ENCODE results near the gene RNU1-4. TPM values are rescaled to one million over a fixed set of nuclear protein-coding genes. Genes with fewer than 3 reads are reported as not detected.
"Not testable (repeated sequence)": the region's sequence is repeated elsewhere in the genome, so short reads cannot be mapped to it uniquely, and the experiment has no call there.

Gene RNU1-4
- total RNA-seq, 1 donor from 2014 or later = 6,195 TPM

DNA sequence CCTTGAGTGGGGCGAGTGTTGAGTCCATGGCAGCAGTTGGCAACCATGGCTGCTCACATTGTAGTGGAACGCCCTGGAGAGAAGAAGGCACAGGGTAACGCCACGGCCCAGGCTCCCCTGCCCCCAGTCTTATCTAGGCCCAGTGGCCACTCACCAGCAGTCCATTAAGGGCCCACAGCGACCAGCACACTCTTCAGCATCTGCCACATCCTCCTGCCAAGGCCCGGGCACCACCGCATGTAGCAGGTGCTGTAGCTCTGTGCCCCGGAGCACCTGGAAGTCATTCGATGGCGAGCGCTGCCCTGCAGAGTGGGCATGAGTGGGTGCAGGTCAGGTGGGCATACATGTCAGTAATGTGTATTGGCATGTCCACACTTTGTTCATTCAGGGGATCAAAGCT is 20.5 kb downstream of the RNU1-4 start:
- peak; percentile 57 for DNase-seq (ENCODE audit: low spot score)
- intact Hi-C loops (cut with DNase I) = not testable (repeated sequence)

DNA sequence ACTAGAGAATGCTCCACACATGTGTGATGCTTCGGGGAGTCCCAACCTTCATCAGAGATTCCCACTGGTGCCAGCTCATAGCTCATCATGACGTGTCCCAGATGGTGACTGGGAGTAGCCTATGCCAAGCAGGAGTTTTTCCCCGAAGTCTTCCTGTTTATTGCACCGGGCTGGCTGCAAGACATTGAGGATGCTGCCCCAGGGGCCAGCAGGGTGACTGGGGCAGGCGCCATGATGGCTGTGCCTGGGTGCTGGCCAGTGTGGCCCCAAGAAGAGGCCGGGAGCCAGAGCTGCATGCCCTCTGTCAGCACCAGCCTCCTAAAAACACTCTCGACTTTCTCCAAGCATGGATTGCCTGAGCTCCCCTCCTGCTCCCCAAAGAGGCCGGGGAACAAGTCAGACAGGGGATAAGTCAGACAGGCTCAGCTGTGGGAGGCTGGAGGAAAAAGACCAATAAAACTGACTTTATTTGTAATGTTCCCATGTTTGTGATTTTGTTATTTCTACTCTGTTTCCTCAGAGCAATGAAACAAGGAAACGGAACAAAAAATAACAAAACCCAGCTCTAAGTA is 24.0 kb downstream of the RNU1-4 start:
- DNase-seq (ENCODE audit: low spot score) = peak; percentile 69

DNA sequence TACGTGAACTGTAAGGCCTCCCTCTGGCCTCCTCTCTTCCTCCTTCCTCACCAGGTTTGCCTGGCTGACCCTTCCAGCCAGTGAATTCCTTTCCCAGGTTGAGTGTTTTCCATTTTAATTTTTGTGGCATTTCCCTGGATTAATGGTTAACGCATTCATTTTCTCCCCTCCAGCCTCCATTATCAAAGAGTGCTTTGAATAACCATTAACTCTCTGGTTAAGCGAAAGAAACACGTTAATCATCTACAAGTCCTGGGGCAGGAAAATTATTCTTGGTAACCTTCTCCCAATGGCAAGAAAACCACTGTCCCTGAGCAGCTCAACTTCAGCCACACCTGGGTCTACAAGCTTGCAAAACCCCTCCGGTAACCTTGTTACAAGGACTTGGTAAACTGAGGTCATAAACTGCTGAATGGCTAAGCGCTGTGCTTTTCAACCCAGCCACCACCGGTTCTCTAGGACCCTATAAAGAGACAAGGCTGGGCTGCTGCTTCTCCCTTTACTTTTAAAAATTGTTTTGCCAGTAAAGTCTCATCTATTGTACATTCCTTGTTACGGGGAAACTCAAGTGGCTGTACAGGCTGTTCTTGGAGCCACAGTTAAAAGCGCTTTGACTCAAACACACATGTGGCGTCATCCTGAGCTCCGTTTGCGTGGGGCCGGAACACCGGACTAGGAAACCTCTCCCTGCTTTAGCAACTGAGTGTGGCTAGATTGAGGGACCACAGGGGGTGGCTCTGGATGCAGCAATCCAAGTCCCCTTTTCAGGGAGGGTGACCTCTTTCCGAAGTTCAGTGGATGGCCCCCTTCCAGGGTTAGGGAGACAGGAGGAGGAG is 24.7 kb downstream of the RNU1-4 start:
- intact Hi-C loops (cut with DNase I) = not testable (repeated sequence)
- DNase-seq (ENCODE audit: low spot score) = peak; percentile 66

More for the DNA sequence above, 24.0 kb downstream of the RNU1-4 start:
- intact Hi-C loops (cut with DNase I) = not testable (repeated sequence)

DNA sequence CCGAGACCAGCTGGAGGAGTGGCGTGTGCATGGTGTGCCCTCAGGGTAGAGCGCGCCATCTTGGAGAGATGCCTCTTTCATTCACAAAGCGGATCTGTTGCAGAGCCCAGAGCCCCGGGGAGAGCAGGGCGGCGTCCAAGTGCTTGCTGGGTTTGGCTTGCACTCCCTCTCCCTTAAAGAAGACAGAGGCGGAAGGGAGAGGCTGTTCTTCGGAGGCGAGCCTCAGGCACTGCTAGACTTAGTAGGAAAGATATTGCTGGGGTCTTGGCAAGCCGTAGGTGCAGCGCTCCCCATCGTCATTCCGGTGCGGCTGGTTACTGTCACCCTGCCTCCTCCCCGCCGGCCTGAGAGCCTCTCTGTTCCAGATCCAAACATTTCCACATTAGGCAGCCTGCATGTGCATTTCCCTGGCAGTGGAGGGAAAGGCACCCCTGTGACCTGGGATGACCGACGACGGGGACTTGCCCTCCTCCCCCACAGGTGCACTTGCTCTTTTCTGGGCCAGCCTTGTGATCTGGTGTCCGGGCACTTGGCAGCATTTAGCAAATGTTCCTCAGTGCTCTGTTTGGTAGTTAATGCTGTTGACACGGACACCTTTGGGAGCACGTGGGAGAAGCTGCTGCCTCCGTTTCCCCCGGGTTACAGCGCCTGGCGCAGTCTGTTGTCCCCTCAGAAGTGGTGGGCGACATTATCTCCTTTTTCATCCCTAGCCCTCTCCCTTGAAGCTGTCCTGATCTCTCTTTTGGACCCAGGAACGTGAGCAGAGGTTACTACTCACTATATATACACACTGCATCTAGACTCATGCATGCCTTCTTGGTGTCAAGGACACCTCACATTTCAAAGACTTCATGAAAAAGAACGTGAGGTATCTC is 25.7 kb downstream of the RNU1-4 start:
- intact Hi-C loops (cut with DNase I) = not testable (repeated sequence)
- peak; percentile 72 for DNase-seq (ENCODE audit: low spot score)

DNA sequence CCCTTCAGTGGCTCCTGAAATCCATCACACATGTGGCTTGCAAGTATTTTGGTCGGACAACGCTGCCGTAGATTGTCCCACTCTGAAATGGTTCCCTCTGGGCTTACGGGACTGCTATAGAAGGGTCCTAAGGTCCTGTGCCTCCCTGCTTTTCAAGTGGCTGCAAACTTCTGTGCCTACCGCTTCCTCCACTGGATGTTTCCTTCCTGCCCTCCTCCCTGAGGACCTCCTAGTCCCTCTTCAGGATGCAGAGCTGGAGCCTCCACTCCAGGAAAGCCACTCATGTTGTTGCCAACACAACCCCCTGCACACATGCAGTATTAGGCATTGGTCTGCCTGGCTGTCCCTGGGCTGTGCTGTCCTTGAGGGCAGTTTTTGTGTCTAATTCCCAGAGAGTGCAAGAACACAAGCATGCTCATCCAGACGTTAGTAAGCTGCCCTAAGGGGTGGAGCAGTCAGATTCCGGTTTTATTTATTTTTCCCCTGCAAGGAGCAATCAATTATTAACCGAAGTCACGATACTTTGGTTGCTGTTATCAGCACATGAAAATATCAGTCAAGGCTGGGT is 26.5 kb downstream of the RNU1-4 start:
- intact Hi-C loops (cut with DNase I) = not testable (repeated sequence)
- peak; percentile 58 for DNase-seq (ENCODE audit: low spot score)

DNA sequence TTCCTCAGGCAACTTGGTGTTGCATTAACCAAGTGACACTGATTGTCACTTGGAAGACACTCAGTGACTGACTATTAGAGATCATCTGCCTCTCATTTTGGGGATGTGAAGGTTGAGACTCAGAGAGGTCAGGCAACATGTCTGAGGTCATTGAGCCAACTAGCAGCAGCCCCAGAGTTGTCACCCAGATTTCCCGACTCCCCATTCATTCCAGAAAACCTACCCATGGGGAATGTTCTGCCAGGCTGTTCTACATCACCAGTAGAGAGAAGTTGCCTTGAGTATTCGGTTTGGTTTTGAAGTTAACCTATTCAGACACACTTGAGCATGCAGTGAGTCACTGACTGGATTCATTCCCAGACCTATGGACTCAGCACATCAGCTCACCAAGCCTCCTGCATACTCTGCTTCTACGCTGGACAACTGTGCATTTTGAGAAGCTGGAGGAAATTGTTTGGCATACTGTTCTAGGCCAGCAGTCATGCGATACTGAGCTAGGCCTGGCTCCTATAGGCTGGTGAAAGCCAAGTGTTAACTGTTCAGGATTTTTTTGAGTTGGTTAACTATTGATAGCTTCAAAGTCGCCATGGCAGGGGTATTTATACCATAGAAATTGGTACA is 29.9 kb downstream of the RNU1-4 start:
- DNase-seq (ENCODE audit: low spot score); intact Hi-C loops (cut with DNase I): not testable (repeated sequence)

DNA sequence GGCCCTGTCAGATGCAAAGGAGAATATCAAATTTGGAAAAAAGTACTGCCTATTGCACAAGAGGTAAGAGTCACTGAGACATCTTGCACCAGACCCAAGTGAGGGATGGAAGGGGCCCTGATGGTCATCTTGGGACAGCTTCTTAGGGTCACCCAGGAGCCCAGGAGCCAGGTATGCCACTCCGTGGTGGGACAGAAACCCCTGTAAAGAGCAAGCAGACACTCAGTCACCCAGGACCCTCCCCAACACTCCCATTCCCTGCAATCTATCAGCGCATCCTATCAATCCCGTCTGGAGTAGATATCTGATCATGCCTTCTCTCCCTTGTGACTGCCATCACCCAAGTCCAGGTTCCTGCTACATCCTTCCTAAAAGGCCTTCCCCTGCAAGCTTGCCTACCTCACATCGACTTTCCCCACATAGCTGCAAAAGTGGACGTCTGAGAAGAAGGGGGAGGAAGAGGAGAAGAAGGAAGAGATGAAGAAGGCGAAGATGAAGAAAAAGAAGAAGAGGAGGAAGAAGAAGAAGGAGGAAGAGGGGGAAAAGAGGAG is 30.7 kb downstream of the RNU1-4 start:
- intact Hi-C loops (cut with DNase I) = not testable (repeated sequence)
- peak; percentile 68 for DNase-seq (ENCODE audit: low spot score)

DNA sequence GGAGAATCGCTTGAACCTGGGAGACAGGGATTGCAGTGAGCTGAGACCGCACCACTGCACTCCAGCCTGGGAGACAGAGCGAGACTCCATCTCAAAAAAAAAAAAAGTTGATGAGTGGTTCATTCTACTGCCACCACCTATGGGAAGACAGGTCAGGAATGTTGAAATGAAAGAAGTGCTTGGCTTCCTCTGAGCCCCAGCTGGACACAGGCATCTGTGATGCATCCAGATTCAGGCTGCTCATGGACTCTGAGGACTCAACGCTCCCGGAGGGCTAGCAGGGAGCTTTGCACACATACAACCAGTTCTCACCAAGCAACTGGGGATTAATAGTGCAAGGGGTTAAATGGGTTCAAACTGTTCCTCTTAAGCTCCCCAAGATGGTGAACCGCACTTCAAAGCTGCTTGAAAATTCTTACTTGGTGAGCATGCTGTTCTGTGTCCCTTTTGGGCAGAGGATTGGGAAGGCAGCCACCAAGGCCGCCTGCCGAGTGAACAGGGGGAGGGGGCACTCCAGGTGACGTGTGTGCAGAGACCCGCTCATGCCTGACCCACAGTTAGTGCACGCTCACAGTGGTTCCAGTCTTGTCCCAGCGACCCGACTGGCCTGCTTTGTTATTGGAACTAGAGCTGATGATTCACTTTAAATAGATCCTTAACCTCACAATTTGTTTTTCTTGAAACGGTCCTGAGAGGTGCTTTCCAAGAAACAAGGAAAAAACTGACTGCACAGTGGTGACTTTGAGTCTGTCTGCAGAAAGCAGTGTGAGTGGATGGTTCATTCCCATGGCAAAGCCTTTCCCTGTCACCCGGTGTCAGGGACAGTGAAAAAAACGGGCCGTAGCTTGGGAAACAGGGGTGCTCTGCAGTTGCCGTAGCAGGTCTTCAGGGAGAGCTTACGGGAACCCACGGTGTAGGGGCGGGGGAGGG is 32.2 kb downstream of the RNU1-4 start:
- intact Hi-C loops (cut with DNase I); DNase-seq (ENCODE audit: low spot score): not testable (repeated sequence)

DNA sequence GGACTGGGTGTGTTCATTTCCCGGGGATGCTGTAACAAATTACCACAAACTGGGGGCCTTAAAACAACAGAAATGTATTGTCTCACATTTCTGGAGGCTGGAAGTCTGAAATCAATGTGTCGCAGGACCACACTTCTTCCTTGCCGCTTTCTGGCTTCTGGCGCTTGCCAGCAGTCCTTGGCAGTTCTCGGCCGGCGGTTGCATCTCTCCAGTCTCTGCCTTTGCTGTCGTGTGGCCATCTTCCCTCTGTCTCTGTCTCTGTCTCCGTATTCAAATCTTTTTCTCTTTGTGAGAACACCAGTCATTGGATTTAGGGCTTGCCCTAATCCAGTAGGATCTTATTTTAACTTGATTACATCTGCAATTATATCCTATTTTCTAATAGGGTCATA is 32.9 kb downstream of the RNU1-4 start:
- DNase-seq (ENCODE audit: low spot score); intact Hi-C loops (cut with DNase I): not testable (repeated sequence)

DNA sequence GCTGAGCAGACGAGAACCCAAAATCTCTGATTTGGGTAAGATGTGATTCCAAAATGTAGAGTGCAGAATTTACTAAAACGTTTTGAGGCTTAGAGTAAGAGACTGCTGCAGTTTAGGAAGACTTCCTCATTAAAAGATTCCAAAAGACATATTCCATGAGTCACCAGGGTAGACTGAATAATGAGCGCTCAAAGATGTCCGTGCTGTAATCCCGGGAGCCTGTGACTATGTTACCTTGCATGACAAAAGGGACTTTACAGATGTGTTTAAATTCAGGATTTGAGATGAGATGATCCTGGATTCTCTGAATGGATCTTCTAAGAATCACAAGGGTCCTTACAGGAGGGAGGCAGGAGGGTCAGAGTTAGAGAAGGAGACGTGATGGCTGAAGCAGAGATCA is 33.4 kb downstream of the RNU1-4 start:
- intact Hi-C loops (cut with DNase I); DNase-seq (ENCODE audit: low spot score): not testable (repeated sequence)

DNA sequence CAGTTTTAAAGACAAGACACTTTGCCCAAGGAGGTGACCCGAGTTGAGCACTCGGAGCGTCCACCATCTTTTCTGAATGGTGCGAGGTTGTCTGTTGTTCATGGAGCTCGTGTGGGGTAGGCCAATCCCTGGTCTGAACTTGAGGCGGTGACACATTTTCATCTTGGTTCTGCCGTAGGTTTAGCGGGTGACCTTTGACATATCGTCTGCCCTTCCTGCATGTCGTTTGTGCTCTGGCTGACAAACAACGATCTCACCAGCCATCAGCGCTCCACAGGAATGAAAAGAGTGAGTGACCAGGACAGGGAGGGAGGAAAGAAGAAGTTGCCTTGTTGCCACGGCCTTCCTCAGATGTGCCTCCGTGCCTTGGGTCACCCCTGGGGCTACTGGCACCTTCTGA is 34.5 kb downstream of the RNU1-4 start:
- DNase-seq (ENCODE audit: low spot score); intact Hi-C loops (cut with DNase I): not testable (repeated sequence)

DNA sequence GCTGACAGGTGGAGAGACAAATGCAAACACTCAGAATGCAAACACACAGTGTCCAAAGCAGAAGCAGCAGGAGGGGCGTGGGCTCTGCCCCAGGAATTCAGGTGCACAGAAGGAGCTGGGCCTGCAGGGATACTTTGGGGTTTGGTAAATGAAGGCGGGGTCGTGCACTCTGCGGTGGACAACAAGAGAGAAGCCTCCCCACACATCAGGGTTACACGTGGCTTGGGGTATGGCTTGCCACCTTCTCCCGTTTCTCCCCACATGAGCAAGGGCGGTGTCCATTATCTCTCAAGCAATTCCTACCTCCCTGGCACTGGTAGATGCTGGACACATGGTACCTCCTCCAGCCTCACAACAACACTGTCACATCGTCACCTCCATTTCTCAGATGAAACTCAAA is 35.0 kb downstream of the RNU1-4 start:
- DNase-seq (ENCODE audit: low spot score); intact Hi-C loops (cut with DNase I): not testable (repeated sequence)

DNA sequence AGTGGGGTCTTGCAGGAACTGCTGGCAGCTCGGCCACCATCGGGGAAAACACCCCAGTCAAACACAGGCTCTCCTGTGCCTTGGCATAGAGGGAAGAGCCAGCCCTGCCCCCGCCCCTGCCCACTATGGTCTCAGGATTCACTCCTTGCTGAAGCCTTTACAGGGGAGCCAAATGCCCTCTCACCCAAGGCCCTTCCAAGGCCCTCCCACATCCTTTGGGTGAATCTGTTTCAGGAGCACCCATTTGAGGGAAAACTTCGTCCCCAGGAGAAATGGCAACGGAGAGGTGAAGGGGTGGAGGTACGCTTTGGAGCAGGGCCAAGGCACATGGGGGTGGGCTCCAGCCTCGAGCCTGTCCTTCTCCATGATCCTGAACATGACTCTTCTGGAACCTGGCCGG is 35.9 kb downstream of the RNU1-4 start:
- DNase-seq (ENCODE audit: low spot score); intact Hi-C loops (cut with DNase I): not testable (repeated sequence)

DNA sequence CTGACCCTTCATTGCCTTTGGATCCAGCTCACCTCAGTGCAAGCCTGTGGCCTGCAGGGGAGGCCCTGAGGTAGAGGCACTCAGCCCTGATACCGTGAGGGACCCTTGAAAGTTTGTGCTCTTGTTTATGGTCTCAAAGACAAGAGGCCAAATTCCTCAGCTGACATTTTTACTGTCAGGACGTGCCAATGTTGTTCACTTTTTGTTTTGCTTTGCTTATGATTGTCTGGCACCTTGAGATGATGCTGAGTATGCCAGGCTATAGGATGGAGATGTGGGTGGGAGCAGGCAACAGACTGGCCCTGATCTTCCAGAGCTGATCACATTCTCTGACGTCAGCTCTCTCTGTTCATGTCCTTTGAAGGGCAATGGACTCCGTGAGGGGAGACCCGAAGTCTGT is 36.5 kb downstream of the RNU1-4 start:
- DNase-seq (ENCODE audit: low spot score); intact Hi-C loops (cut with DNase I): not testable (repeated sequence)

DNA sequence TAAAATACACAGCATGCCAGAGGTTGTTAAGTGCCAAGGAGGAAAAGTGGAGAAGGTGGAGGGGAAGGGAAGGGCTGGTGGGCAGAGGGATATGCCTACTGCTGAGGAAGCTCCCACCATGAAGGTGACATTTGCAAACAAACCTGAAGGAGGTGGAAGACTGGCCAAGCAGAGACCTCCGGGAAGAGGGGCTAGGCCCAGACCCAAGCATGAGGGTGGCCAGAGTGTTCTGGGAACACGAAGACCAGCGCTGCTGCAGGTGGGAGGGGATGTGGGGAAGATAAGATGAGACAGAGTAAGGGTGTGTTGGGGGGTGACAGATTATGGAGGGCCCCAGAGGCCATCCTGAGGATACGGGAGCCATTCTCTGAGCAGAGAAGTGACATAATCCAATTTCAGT is 37.5 kb downstream of the RNU1-4 start:
- intact Hi-C loops (cut with DNase I); DNase-seq (ENCODE audit: low spot score): not testable (repeated sequence)

DNA sequence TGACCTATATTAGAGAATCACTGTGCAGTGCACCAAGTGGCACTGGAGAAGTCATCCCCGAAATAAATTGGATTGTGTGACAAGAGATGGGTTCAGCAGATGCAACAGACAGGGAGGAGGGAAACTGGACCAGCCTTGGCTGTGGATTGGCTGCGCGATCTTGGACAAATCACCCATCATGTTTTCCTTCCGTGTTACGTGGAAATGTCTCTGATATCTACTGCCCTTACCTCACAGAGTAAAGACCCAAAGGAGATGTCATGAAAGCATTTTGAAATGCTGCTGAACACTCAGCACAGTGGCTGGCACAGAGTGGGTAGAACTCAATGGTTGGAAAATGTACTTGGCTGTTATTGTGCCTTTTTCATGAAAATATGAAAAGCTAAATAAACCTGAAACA is 39.2 kb downstream of the RNU1-4 start:
- intact Hi-C loops (cut with DNase I) = not testable (repeated sequence)

DNA sequence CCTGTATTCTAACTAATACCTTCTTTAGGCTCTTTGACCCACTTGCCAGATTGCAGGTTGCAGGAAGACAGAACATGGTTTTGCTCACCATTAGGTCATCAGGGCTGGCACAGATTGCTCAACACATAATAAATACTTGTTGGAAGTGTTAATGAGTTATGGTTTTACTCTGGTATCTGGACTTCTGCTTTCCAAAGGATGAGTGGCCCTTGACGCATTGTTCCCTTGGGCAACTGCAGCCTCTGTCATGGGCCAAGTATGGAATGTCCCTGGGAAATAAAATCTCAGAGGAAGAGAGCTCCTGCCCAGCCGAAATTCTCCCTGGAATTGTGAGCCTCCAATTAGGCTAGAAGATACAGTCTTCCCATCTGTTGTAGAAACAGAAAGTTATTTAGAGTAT is 40.7 kb downstream of the RNU1-4 start:
- intact Hi-C loops (cut with DNase I) = not testable (repeated sequence)

More for the DNA sequence above, 39.2 kb downstream of the RNU1-4 start:
- not testable (repeated sequence) for DNase-seq (ENCODE audit: low spot score)

DNA sequence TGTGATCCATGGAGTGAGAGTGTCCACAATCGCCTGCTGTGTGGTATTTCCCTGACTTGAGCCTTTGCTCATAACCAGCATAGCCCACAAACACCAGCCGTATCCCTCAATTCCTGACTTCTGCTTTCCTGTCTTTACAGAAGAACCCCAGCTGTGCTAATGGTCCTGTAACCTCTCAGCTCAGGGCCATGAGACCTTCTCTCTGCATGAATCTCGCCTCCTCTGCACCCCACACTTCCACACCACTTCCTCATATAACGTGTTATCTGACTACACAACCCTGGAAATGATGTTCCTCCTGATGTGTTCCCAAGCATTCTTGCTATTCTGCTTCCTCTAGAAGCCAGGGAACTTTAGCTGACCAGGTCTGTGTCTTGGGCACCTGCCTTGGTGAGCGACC is 41.3 kb downstream of the RNU1-4 start:
- DNase-seq (ENCODE audit: low spot score); intact Hi-C loops (cut with DNase I): not testable (repeated sequence)

More for the DNA sequence above, 40.7 kb downstream of the RNU1-4 start:
- DNase-seq (ENCODE audit: low spot score) = not testable (repeated sequence)
